22Rv1 (cell line): ENCODE results near the gene VANGL2.

Source experiments
- CTCF ChIP-seq: fragments of 450-650 bp; IDR thresholded peaks from 2 replicates; pipeline ENCODE4 v1.5.1; 2017; ENCODE audit warnings: mild to moderate bottlenecking
- ZFX ChIP-seq: fragments of 450-650 bp; IDR thresholded peaks from 2 replicates; pipeline ENCODE4 v1.6.1; 2017; ENCODE audit warnings: antibody characterized with exemption, borderline replicate concordance

- TF ChIP-seq CTCF = no peak
- no peak for TF ChIP-seq ZFX
Observed at GRCh38 chr1:160460214-160460642, 59.9 kb downstream of the VANGL2 start.
